ENCODE data around the gene PRKN.

PRKN gene

DNA sequence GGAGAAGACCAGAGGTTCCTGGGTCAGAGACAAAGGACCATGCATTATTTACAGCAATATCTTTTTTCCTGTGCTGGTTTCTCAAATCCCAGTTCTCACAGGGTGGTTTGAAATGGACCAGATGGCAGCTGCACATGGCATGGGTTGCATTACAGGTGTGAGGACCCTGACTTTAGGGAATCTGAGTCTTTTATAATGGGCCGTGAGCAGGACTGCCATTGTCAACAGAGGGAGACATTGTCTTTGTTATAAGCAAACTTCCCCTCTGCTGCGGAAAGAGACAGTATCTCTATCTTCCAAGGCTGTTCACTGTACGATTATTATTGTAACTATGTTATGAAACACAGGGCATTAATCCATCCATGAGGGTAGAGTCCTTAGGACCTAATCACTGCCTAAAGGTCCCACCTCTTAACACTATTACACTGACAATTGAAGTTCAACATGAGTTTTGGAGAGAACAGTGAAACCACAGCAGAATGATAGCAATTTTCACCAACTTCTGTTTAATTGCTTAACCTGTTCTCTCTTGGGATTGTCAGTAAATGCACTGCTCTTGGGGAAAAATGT lies 1297.6 kb downstream of the PRKN start:
- TF ChIP-seq, protein P1, sequence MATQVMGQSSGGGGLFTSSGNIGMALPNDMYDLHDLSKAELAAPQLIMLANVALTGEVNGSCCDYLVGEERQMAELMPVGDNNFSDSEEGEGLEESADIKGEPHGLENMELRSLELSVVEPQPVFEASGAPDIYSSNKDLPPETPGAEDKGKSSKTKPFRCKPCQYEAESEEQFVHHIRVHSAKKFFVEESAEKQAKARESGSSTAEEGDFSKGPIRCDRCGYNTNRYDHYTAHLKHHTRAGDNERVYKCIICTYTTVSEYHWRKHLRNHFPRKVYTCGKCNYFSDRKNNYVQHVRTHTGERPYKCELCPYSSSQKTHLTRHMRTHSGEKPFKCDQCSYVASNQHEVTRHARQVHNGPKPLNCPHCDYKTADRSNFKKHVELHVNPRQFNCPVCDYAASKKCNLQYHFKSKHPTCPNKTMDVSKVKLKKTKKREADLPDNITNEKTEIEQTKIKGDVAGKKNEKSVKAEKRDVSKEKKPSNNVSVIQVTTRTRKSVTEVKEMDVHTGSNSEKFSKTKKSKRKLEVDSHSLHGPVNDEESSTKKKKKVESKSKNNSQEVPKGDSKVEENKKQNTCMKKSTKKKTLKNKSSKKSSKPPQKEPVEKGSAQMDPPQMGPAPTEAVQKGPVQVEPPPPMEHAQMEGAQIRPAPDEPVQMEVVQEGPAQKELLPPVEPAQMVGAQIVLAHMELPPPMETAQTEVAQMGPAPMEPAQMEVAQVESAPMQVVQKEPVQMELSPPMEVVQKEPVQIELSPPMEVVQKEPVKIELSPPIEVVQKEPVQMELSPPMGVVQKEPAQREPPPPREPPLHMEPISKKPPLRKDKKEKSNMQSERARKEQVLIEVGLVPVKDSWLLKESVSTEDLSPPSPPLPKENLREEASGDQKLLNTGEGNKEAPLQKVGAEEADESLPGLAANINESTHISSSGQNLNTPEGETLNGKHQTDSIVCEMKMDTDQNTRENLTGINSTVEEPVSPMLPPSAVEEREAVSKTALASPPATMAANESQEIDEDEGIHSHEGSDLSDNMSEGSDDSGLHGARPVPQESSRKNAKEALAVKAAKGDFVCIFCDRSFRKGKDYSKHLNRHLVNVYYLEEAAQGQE (IDR thresholded peaks at IDR 0.05; ENCODE audit: insufficient replicate concordance, low read depth) = no peak
- TF ChIP-seq, protein P2, sequence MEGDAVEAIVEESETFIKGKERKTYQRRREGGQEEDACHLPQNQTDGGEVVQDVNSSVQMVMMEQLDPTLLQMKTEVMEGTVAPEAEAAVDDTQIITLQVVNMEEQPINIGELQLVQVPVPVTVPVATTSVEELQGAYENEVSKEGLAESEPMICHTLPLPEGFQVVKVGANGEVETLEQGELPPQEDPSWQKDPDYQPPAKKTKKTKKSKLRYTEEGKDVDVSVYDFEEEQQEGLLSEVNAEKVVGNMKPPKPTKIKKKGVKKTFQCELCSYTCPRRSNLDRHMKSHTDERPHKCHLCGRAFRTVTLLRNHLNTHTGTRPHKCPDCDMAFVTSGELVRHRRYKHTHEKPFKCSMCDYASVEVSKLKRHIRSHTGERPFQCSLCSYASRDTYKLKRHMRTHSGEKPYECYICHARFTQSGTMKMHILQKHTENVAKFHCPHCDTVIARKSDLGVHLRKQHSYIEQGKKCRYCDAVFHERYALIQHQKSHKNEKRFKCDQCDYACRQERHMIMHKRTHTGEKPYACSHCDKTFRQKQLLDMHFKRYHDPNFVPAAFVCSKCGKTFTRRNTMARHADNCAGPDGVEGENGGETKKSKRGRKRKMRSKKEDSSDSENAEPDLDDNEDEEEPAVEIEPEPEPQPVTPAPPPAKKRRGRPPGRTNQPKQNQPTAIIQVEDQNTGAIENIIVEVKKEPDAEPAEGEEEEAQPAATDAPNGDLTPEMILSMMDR (IDR thresholded peaks at IDR 0.05; ENCODE audit: insufficient read depth, low read length) = no peak
- TF ChIP-seq POLR2AphosphoS5 (IDR thresholded peaks at IDR 0.05; ENCODE audit: low read depth) = no peak
- no peak for TF ChIP-seq SPI1 (IDR thresholded peaks at IDR 0.05; ENCODE audit: borderline replicate concordance, low read depth)
- TF ChIP-seq GABPA (IDR thresholded peaks at IDR 0.05; ENCODE audit: low read depth) = no peak
- no peaks in the 10 kb centered on the region for H3K27me3 ChIP-seq (ENCODE audit: insufficient read depth, poor library complexity, severe bottlenecking)
- no peak overlapping the region for H3K4me3 ChIP-seq (replicated peaks; ENCODE audit: insufficient read depth, low read length)
- no peak for DNase-seq (ENCODE audit: low read depth in 1 of 2, low spot score in 1 of 2)
- no peak overlapping the region for H3K27ac ChIP-seq (replicated peaks)

DNA sequence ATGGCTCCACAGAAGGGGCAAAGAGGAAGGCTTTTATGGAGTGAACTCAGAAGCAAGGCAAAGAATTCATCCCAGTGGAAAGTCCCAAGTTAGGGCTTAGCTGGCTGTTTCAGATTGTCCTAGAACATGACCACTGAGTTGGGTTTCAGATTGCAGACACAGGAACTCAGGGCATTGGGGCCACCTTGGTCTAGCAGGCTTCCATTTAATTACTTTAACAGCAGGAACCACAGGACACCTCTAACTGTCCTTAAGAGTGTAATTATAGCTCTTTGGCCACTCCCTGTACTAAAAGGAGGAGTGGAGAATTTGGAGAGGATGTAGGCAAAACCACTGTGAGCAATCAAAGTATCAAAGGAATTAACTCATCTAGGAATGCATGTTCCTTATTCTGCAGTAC lies 1303.1 kb downstream of the PRKN start:
- TF ChIP-seq POLR2AphosphoS5 (IDR thresholded peaks at IDR 0.05; ENCODE audit: low read depth) = no peak
- no peak for TF ChIP-seq GABPA (IDR thresholded peaks at IDR 0.05; ENCODE audit: low read depth)
- no peak for TF ChIP-seq SPI1 (IDR thresholded peaks at IDR 0.05; ENCODE audit: borderline replicate concordance, low read depth)
- TF ChIP-seq, protein P2 (IDR thresholded peaks at IDR 0.05; ENCODE audit: insufficient read depth, low read length) = no peak
- TF ChIP-seq, protein P1 (IDR thresholded peaks at IDR 0.05; ENCODE audit: insufficient replicate concordance, low read depth) = no peak
- H3K27ac ChIP-seq (replicated peaks) = no peak overlapping the region
- H3K27me3 ChIP-seq (ENCODE audit: insufficient read depth, poor library complexity, severe bottlenecking) = no peaks in the 10 kb centered on the region
- H3K4me3 ChIP-seq (replicated peaks; ENCODE audit: insufficient read depth, low read length) = no peak overlapping the region
- no peak for DNase-seq (ENCODE audit: low read depth in 1 of 2, low spot score in 1 of 2)

DNA sequence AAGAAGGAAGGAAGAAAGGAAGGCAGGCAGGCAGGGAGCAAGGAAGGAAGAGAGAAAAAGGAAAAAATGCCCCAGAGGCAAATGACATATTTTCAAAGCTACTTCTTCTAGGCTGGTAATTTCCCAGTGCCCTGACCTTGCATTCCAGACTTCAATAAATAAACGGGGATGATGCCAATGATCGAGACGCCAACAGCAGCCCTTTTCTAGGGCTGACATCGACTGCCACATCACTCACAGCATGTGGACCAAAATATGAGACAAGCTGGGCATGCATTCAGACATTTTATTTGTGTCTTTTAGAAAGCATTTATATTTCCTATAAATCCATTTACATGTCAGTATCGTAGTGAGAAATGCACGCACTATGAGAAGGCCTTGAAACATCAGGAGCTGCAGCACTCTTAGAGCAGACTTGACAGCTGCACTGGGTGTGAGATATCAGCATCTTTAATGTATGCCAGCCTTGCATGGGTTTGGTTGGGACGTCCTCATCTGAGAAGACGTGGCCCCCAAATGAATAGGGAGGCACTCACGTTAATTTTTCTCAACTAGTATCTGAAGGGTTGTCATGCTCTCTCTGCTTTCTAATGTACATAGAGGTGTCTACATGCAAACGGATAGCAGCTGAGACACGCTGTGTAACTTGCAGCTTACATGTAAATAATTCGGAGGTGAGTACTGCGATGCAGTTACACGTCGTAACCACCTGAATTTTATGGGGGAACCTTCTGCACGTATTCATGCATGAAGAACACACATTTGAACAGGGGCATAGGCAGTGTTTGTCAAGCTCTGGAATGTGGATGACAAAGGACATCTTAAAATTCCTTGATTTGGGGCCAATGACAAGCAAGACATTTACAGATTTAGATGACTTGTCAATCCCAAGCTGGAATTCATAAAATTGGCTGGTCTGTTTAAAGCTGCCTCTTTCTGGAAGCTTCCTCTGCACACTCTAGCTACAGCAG lies 1304.6 kb downstream of the PRKN start:
- TF ChIP-seq GABPA (IDR thresholded peaks at IDR 0.05; ENCODE audit: low read depth) = no peak
- no peak for TF ChIP-seq POLR2AphosphoS5 (IDR thresholded peaks at IDR 0.05; ENCODE audit: low read depth)
- TF ChIP-seq, protein P1 (IDR thresholded peaks at IDR 0.05; ENCODE audit: insufficient replicate concordance, low read depth) = no peak
- no peak for TF ChIP-seq SPI1 (IDR thresholded peaks at IDR 0.05; ENCODE audit: borderline replicate concordance, low read depth)
- Histone ChIP-seq H3K4me3 (replicated peaks; ENCODE audit: insufficient read depth, low read length) (no peak overlapping the region), H3K27ac (replicated peaks) (no peak overlapping the region), H3K27me3 (ENCODE audit: insufficient read depth, poor library complexity, severe bottlenecking) (no peaks in the 10 kb centered on the region)
- no peak for DNase-seq (ENCODE audit: low read depth in 1 of 2, low spot score in 1 of 2)
